HG03558 (cell line): ENCODE data around the gene ZNF653.

Experiments
- ATAC-seq: cut with Tn5 transposase; IDR thresholded peaks from one replicate; pipeline ENCODE4 v1.9.1; 2021; ENCODE audit warnings: moderate number of reproducible peaks; ENCODE audit not compliant: unreplicated experiment; ENCODE audit errors: extremely low read depth

Gene ZNF653

DNA sequence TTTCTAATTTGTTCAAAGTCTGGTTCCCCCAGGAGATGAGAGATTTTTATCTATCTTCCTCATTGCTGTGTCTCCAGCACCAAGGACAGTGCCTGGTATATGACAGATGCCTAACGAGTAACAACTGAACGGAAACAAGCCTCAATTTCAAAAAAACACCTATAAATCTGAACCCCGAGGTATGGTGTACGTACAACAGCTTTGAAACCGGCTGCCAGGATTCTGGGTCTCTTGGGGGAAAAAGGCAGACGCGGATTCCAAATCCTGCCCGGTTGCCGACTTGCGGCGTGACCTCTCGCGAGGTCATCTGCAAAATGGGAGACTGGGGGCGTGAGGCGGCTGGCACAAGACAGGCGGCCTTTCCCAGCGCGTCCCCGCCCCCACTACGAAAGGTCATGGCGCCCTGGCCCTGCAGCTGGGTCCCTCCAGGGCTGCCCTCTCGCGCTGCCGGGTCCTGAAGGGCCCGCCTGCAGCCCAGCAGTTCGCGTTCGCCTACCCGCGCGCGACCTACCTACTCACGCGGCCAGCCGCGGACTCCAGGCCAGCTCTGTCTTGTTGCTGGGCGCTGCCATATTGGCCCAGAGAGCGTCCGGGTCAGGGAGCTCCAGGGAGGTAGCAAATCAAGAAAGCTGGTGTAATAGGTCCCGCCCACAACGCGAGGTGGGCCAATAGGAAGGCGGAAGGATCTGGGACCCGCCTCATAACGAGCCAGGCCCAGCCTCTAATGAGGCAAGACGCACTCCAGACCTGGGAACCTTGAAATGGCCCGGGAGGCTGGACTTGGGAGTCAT is 23.1 kb upstream of the ZNF653 start, which contains the start of gene ECSIT:
TSS of gene ECSIT (minus strand) at position 584 of the 791 bp plus-strand sequence. CDS start 9,964 bp downstream, outside the sequence.
- peak; percentile 74 for ATAC-seq

DNA sequence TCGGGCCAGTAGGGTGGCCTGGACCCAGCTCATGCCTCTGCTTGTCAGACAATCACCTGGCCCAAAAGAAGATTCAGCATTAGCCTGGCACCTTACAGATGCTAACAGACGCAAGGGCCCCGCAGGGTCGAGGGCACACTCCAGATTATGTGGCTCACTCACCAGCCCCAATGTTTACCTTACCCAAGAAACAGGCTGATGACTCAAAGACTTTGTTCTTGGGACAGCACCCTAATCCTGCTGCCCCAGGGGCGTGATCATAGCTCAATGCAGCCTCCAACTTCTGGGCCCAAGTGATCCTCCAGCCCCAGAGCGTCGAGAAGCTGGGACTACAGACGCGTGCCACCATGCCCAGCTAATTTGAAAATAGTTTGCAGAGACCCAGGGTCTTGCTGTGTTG is 13.5 kb upstream of the ZNF653 start:
- no peak for ATAC-seq

- ATAC-seq = no peak
These were observed 8.3 kb upstream of the ZNF653 start for GRCh38 chr19:11513946-11514345.

DNA sequence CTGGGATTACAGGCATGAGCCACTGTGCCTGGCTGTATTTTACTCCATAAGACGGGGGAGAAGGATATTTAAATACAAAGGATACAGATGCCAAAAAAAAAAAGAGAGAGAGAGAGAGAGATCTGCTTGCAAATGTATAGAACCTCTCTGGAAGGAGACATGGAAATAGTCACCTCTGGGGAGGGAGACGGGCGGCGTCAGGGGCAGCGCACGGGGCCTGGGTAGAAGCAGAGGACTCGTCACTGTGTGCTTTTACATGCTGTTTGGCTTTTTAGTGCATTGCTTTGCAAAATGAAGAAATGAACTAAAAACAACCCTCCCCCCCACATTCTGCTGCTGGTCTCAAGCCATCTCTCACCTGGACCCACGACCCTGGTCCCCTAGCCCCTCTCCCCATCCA is 4.8 kb upstream of the ZNF653 start:
- no peak for ATAC-seq

DNA sequence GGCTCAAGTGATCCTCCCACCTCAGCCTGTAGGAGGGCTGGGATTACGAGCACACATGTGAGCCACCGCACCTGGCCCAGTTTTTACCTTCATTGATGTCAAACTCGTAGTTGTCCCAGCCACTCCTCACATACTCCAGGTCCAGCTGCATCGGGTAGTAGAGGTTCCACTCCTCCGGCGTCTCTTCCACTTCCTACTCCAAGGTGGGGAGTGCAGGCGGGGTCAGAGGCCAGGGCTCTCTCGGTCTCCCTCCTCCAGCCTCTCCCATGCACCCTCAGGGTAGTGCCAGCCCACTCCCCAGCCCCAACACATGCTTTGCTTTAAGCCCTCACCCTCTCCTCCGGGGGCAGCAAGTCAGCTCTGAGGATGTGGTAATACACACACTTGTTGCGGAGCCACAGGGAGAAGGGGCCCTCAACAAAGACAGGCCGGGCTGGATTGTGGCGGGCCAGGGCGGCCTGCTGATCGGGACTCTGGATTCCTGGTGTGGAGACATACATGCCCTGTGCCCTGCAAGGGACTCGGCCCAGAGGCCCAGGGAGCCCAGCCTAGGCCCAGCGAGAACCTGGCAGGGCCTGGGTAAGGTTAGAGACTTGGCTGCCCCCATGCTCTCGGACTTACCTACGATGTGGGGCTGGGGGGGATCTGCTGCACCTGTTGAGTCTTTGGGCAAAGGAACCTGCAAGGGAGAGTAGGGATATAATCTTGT is 1.9 kb upstream of the ZNF653 start:
- no peak for ATAC-seq

DNA sequence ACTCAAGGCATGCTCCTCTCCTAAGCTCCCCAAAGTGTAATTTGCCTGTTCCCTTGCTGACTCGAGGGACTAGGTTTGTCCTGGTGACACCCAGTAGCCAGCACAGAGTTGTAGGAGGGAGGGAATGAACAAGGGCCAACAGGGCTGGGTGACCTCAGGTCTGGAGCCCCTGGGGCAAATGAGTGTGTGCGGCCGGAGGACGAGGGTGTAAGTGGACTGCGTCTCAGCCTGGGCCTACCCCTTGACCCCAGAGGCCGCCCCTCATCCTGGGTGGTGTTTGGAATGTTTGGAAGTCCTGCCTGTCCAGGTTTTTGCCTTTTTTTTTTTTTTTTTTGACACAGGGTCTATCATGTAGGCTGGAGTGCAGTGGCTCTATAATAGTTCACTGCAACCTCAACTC is 1.3 kb upstream of the ZNF653 start:
- ATAC-seq = no peak

DNA sequence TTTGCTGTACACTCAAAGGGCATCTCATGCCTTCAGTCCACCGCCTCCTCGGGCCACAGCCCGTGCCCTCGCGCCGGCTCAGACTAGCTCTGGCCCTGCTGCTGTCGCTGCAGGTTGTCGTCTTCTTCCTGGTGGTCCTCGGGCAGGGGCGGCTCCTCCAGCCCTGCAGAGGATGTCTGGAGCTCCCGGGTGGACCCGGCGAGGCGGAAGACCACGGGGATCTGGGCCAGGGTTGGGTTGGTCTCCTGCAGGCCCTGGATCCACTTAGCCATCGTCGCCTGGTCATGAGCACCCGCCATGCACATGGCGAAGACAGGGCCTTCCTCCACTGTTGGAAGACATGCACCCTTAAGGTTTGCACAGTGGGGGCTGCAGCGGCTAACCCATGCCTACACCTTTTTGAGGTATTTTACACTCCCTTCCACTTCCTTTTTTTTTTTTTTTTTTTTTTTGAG is 489 bp upstream of the ZNF653 start:
- peak; percentile 7 for ATAC-seq

DNA sequence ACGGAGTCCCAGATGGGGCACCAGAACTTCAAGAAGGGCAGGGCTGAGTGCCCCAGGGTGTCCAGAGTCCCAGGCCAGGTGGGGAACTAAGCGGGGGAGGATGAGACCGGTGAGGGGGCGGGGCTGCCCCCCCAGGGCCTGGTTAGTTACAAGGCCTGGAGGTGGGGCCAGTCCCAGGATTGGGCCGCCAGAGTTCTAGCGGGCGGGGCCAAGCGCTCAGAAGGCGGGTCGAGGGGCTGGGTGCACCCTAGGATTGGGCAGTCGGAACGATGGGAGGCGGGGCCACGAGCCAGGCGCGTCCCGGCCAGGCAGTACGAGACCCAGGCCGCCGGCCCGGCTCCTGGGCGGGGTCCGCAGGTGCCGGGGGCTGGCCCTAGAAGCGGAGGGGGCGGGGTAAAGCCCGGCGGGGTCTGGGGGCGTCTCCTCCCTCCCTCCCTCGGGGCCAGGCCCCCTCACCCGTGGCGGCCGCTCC is 571 bp downstream of the ZNF653 start:
- peak; percentile 70 for ATAC-seq

DNA sequence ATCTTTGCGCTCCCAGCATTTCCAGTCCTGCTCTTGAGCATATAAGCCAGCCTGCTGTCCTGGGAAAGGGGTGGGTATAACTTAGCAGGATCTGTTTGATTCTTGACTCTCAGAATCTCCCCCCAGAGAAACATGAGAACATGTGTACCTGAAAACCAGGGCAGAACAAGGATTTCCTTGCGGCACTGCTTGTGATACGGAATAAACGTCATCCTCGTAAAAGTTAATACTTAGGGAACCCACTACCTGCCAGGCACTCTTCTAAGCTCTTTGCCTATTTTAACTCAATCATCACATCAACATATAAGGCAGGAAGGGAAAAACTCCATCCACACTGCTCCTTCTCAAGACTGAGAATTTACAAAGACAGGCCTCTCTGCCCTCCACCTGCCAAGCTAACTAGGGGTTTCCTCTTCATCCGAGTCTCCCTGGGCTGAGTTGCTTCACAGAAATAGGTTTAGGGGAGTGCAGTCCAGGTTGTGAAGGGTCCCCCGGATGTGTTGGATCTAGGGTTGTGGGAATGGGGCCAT is 1.1 kb downstream of the ZNF653 start:
- no peak for ATAC-seq

DNA sequence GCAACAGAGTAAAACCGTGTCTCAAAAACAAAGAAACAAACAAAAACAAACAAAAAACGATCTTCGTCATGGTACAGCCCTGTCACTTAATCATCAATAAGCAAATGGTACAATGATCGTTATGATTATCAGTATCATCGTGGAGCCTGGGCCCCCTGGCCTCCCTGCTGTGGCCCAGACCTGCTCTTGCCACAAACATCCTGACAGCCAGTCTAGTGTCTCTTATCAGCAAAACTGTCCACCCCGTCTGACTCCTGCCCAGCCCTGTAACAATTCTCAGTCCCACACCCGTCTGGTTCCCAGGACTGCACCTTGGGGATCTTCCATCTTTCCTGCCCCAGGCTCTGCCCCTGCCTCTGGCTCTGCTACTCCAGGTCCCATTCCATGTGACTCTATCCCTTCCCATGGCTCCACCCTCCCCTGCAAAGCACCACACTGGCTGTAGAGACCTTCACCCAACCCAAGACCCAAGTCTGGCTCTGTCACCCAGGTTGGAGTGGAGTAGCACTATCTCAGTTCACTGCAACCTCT is 5.7 kb downstream of the ZNF653 start:
- ATAC-seq = no peak

- ATAC-seq = no peak
These were observed 6.4 kb downstream of the ZNF653 start for GRCh38 chr19:11499220-11499726.

DNA sequence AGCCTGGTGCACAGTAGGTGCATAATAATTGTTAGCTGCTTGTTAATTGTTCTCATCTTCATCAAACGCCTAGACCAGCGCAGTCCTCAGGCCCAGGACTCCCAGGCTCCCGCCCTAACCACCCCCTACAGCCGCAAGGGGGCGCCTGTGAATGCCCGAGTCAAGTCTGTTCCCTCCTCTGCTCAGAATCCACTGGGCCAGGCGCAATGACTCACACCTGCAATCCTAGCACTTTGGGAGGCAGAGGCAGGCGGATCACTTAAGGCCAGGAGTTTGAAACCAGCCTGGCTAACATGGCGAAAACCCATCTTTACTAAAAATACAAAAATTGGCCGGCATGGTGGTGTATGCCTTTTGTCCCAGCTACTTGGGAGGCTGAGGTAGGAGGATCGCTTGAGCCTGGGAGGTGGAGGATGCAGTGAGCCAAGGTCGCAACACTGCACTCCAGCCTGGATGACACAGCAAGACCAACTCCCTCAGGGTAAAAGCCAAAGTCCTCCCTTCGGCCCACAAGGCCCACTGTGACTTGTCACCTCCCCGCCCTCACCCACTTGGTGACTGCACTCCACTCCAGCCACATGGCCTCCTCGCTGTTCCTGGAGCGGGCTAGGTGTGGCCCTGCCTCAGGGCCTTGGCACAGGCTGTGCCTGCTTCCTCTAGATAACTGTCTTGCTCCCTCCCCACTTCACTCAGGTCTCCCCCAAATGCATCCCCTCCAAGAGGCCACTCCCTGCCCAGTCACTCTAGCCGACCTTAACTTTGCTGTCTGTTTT is 9.1 kb downstream of the ZNF653 start:
- no peak for ATAC-seq

DNA sequence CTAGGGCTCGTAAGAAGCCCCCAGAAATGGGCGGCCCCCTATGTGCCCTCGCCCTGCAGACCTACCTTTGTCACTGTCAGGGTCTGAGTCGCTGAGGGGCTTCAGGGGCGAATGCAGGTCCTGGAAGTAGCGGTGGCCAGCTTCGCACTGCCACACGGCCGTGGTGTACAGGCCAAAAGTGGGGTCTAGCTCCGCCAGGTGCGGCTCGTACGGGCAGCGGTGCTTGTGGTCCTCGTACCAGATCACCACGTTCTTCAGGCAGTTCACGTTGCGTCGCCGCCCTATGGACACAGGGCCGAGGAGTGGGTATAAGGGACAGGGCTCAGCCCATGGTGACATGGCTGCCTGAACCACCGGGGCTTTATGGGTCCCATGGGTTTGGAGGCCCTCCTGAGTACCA is 9.8 kb downstream of the ZNF653 start:
- no peak for ATAC-seq

- ATAC-seq = no peak
These were observed 10.2 kb downstream of the ZNF653 start for GRCh38 chr19:11495481-11495880.

DNA sequence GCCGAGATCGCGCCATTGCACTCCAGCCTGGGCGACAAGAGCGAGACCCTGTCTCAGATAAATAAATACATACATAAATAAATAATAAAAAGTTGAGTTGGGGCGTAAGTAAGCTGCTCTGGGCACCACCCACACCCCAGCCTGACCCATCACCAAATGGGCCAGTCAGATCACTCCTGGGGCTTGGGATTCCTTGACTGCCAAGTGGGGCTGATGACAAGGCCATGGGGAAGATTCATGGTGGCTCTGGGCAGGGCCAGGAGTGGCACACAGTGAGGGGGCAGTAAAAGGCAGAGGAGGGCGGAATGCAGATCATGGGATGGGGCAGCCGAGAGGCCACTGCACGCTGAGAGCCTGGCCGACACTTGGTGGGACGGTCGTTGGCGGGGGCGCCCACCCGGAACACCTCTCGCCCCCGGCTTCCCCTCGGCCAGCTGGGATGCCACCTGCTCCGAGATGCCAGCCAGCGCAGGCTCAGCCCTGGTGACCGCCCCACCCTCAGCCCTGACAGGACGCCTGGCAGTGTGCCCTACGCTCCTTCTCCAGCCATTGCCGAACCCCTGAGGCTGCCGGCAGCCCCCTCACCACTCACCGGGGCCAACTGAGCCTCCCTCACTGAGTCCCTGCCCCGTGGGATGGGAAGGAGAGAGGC is 10.9 kb downstream of the ZNF653 start:
- no peak for ATAC-seq

DNA sequence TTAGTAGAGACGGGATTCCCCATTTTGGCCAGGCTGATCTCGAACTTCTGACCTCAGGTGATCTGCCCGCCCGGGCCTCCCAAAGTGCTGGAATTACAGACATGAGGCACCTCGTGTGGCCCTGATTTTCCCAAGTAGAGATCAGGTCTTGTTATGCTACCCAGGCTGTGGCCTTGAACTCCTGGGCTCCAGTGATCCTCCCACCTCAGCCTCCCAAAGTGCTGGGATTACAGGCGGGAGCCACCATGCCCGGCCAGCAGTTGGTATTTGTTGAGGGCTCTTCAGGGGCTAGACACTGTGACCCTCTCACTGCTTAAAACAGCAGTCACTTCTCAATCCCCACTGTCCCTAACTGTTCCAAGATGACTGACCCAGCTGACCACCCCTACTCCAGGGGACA is 16.3 kb downstream of the ZNF653 start:
- no peak for ATAC-seq

GRCh38 chr19:11486661-11487503 is 18.8 kb downstream of the ZNF653 start:
- no peak for ATAC-seq

- ATAC-seq = no peak
These were observed 20.3 kb downstream of the ZNF653 start for GRCh38 chr19:11485245-11485837.
